ENCODE results near the gene POLDIP2. TPM values are rescaled to one million over a fixed set of nuclear protein-coding genes. Genes with fewer than 3 reads are reported as not detected.
A peak's percentile ranks its signal among the peaks of the same experiment; 100 is the strongest.

Gene POLDIP2
- total and polyA plus RNA-seq, 10 of the 15 experiments (the other 5 are each of a cell fraction or from before 2014, with no cell fraction given) = 22.8 to 196 (median 121) TPM

DNA sequence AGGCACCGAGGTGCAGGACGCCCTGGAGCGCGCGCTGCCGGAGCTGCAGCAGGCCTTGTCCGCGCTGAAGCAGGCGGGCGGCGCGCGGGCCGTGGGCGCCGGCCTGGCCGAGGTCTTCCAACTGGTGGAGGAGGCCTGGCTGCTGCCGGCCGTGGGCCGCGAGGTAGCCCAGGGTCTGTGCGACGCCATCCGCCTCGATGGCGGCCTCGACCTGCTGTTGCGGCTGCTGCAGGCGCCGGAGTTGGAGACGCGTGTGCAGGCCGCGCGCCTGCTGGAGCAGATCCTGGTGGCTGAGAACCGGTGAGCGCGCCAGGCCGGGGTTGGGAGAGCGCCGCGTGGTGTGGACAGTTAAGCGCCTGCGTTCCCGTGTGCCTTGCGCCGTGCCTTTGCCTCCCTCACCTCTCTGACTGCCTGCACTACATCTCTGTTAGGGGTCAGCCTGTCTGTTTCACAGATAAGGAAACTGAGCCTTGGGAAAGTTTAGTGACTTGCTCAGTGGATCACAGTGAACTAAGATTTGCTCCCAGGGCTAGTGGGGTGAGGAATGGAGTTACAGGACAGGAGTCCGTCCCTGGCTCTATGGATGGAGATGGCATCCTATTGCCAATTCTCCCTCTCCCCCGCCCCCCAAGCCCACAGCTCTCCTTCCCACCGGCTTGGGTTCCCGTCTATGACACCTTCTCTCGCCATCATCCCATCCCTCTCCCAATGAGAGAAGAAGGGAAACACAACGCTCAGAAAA lies 15.0 kb upstream of the POLDIP2 start:
- peaks cover 7% of the 10 kb centered on the region for H3K4me1 ChIP-seq (ENCODE audit: control insufficient read depth, insufficient read depth, low read length)
- POLR2A ChIA-PET = interaction anchor here (0.6 kb wide), 1 partner anchor 194 kb away, joined by 3 read pairs; no protein-coding TSS in a partner anchor
- SMC1A ChIA-PET (ENCODE audit: uncharacterized antibody, unreplicated experiment) = interaction anchor here (1.4 kb wide), 1 partner anchor 19 kb away, joined by 3 read pairs; no protein-coding TSS in a partner anchor
- H3K4me3 ChIP-seq = peak overlapping the region; percentile 88
- CTCF ChIA-PET = interaction anchor here (1.7 kb wide), 1 partner anchor 44 kb away, joined by 5 read pairs; no protein-coding TSS in a partner anchor
- H3K36me3 ChIP-seq (ENCODE audit: control insufficient read depth in 2 of 2, insufficient read depth in 2 of 2, low read length in 1 of 2) = no peaks in the 10 kb centered on the region
- peak overlapping the region; percentile 65 for H2AFZ ChIP-seq (ENCODE audit: control insufficient read depth, low read depth, low read length)
- H3K27me3 ChIP-seq (replicated peaks in 1 of 2; ENCODE audit: control insufficient read depth in 2 of 2, insufficient read depth in 2 of 2, low read length in 1 of 2) = no peaks in the 10 kb centered on the region
- RAD21 ChIA-PET (ENCODE audit: unreplicated experiment) = no interaction called here
- TF ChIP-seq HDAC6 (IDR thresholded peaks at IDR 0.05; ENCODE audit: unreplicated experiment) = peak; percentile 82
- TF ChIP-seq RAD21 (IDR thresholded peaks at IDR 0.05; ENCODE audit: insufficient read depth, low read depth, low read length) = no peak
- peak; percentile 25; the same call in 1 of the 2 replicates for TF ChIP-seq POLR2A (IDR thresholded peaks at IDR 0.05; ENCODE audit: low read depth, low read length)
- no peak for TF ChIP-seq NFIC (IDR thresholded peaks at IDR 0.05; ENCODE audit: low read depth, low read length)
- 0 out of 2 replicates have a peak, but pooled peaks have one; percentile 36 for TF ChIP-seq ASH2L (IDR thresholded peaks at IDR 0.05; ENCODE audit: borderline replicate concordance, low read depth)
- peak; percentile 38; the same call in 1 of the 2 replicates for TF ChIP-seq YY1 (IDR thresholded peaks at IDR 0.05; ENCODE audit: low read depth, low read length)
- TF ChIP-seq LARP7 (IDR thresholded peaks at IDR 0.05) = peak; percentile 51; the same call in 1 of the 2 replicates
- 0 out of 2 replicates have a peak, but pooled peaks have one; percentile 23 for TF ChIP-seq SMARCA5 (IDR thresholded peaks at IDR 0.05)
- TF ChIP-seq NKRF (conservative IDR thresholded peaks at IDR 0.05) = 0 out of 2 replicates have a peak, but pooled peaks have one; percentile 28
- WGBS (ENCODE audit: insufficient coverage, insufficient replicate concordance, low lambda C conversion rate, missing lambda C conversion rate) = 7% methylated on average over 47 of the region's 53 CpGs
- ATAC-seq (peak; percentile 10), DNase-seq (ENCODE audit: low read depth, low spot score) (no peak), FAIRE-seq (no peak)
- peak overlapping the region; percentile 67 for H3K9ac ChIP-seq (ENCODE audit: control insufficient read depth, insufficient read depth, low read length)
- intact Hi-C loops (cut with micrococcal nuclease; ENCODE audit: unreplicated experiment) (loop anchor here (10.0 kb wide), 2 partner anchors 62 to 172 kb away; no protein-coding TSS in a partner anchor), in situ Hi-C loops (cut with MboI) (loop anchor here (10.0 kb wide), 1 partner anchor 172 kb away; no protein-coding TSS in a partner anchor)
- peak overlapping the region; percentile 93 for H3K4me2 ChIP-seq (ENCODE audit: control insufficient read depth, insufficient read depth)
- peaks cover 3% of the 10 kb centered on the region; the same call in 1 of the 2 replicates for H4K20me1 ChIP-seq (ENCODE audit: control insufficient read depth, insufficient read depth)
- peaks cover 2% of the 10 kb centered on the region; the same call in 1 of the 2 replicates for H3K79me2 ChIP-seq (ENCODE audit: control insufficient read depth, insufficient read depth, low read length)
- H3K9me3 ChIP-seq (replicated peaks; ENCODE audit: control insufficient read depth, insufficient read depth, low read length) = no peaks in the 10 kb centered on the region
- H3K27ac ChIP-seq (ENCODE audit: control insufficient read depth, insufficient read depth) = no peak overlapping the region
- TSS peak; percentile 21 for BruUV-seq (replicated peaks)

Measured in GM12878 (cell line).